HG03354 (cell line): ENCODE measurements around the gene LIN28B.
A peak's percentile ranks its signal among the peaks of the same experiment; 100 is the strongest.
"Not testable (repeated sequence)": the region's sequence is repeated elsewhere in the genome, so short reads cannot be mapped to it uniquely, and the experiment has no call there.

Experiments used
- ATAC-seq: cut with Tn5 transposase; IDR thresholded peaks from one replicate; pipeline ENCODE4 v1.9.1; 2021; ENCODE audit warnings: mild to moderate bottlenecking; ENCODE audit not compliant: unreplicated experiment, poor library complexity, severe bottlenecking

Gene LIN28B

DNA sequence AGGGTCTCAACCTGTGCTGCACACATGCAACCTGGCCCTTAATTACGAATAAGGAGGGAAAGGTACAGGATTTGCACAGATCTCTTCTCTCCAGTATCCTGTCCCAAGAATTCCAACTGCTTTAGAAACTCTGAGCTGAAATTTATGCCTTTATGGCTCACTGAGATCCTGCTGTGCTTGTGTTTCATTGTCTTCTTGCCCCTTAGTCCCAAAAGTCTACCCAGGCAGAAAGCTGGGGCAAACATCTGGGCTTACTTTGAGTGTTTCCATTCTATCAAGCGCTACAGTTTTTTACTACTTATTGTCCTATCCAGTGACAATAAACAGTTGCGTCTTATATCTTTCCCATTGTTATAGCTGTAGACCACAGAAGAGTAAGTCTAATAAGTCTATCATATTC is 99.7 kb downstream of the LIN28B start:
- no peak for ATAC-seq

DNA sequence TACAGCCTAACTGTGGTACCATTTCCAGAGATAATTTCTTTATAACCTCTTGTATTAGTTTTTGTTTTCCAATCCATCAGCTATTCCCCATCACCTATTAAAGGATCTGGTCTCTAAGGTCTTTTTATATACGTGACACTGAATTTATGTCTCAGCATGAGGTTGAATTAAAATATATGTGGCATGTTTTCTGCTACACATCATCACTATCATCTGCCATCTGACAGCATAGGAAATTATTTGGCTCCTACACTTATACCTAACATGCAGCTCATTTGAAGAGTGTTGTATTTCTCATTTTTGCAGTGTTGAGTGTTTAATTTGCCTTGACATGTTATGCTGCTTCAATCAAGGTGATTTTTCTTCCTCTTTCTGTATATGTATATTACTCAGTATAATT is 100.3 kb downstream of the LIN28B start:
- no peak for ATAC-seq

DNA sequence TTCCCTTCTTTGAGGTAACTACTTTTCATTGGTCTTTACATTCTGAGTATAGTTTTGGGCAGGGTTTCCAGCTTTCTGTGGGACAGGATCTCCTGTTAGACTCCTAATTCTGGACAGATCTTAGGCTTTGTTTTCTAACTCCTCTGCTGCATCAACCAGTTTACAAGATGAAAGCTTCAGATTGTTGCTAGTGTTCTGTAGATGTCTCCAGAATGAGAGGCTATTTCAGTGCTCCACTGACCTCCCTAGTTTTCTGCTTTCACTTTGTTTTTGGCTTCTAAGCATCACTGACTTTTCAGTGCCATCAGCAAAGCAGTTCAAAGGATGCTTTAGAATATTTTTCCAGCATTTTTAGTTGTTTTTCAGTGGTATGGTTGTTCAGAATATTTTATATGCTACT is 101.4 kb downstream of the LIN28B start:
- no peak for ATAC-seq

DNA sequence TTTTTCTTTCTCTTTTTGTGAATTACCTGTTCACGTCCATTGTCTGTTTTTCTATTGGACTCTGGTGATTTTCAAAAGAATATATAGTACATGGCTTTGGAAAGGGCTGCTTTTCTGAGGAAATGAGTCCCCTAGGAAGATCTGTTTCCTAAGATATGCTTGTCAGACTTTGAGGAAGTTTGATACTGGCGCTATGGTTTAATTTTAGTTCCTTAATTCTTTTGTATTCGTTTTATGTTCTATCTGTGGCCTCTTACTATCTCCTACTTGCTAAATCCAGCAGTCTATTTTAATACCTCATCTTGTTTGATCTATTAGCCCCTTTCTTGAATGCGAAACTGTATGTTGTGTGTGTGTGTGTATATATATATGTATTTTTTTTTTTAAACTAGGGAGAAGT is 101.9 kb downstream of the LIN28B start:
- ATAC-seq, result no peak

DNA sequence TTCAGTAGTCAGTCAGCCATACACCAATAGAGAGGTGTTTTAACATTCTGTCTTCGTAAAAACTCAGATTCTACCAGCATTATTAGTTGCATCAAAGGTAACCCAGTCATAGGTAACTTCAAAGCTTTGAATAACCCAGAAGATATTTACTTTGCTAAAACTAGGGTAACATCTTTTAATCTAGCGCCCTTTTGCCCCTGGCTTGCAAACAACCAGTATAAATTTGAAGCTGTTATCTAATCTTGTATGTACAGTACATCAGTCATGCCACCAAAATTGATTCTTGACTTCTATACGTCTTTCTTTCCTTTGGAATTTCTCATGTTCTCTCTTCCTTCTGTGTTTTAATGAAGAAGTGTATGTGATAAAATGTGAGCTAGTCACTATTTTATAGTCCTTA is 109.3 kb downstream of the LIN28B start:
- no peak for ATAC-seq

DNA sequence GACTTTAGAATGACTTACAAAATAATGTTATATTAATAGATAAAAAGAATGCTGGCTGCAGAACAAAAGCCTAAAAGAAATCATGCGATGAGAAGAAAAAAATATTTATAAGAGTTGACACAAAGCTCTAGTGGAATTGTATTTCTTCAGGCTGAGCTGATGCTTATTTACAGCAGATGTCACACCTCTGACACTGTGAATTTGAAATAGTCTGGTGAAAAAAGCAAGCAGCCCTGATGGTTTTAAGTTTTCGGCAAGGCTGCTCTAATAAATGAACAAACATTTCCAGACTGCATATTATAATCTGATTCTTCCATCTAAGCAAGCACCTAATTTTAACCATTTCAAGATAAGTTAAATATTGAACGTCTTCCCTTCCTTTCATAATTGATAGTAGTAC is 109.9 kb downstream of the LIN28B start:
- ATAC-seq, result no peak

DNA sequence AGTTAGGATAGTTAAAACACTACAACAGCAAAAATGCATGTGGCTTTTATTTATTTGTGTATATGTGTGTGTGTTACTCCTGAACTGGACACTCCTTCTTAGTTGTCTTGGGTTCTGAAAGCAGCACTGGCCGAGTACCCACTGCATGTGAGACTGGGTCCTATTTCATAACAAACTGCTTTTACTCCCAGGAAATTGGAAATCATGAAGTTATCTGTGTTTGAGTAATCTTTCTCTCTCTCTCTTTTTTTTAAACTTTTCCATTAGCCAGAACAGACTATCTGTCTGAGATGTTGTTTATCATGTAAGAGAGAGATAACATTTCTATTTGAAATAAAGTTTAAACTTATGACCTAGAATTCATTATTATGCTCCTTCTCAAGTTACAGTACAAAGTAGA is 110.4 kb downstream of the LIN28B start:
- no peak for ATAC-seq

DNA sequence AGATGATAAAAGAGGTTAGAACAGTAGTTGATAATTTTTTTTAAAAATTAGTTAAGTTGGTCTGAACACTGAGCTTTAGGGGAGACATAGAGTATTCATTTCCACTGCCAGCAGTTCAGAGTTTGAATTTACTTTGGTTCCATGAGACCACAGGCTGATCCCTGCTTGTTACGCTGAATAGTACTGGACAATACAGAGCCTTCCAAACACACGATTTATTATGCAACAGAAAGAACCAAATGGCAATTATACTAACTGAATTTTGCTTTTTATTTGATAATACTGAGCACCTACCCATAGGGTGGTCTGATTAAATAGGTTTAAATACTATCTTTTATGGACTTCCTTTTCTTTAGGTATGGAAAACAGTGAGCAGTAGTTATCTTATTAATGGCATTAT is 111.5 kb downstream of the LIN28B start:
- ATAC-seq, result no peak

DNA sequence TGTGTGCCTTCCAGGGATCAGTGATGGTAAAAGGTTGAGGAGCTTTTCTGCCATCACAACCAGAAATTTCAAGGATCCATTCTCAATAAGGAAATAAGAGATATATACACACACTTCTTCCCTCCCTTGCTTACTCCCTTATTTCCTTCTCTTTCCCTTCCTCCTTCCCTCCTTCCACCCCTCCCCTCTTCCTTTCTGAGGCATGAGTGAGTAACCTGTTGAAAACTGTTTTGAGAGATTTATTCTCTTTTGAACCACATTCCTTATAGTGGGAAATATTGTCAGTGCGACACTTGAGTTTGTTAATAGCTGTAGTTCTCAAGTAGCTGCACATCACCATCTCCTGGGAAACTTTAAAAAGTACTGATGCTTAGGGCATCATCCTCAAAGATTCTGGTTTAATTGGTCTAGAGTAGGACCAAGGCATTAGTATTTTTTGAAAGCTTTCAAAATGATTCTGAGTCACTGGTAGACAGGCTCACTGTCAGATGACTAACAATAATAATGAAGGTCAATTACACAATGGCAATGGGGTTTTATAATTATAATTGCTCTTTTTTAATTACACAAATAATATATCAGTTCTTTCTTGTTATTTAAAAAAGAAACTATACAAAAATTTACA is 113.0 kb downstream of the LIN28B start:
- no peak for ATAC-seq

DNA sequence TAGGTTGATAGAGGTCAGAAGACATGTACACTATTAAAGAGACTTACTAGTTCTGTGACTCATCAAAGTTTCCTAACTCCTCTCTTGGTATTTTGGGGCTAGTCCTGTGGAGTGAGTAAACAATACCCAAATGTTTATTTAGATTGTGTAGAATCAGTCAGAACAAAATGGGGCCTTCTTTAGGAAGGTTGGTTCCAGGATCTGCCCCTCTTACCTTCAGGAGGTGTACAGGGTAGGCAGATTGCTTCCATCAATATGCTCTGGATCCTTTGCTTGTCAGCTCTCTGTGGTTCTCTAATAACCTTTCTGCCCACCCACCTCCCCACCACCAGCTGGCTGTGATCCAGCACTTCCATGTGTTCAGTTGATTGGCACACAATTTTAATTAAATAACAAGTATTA is 115.9 kb downstream of the LIN28B start:
- ATAC-seq, result no peak

DNA sequence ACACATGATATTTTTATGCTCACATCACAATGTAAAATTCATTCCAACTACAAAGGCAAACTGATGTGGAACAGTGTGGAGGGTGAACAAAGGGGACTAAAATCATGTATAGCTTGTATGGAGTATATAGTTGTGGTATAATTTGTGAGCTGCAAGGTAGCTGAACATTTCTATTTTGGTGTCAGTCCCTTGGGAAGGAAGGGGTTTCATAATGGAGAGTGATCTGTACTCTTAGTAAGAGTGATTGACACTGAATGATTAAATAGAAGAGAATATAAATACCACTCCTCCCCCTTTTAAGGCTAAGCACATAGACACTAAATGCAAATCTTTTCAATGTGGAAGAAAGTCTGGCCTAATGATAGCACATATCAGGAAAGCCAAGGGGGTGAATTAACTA is 118.3 kb downstream of the LIN28B start:
- ATAC-seq, result no peak

DNA sequence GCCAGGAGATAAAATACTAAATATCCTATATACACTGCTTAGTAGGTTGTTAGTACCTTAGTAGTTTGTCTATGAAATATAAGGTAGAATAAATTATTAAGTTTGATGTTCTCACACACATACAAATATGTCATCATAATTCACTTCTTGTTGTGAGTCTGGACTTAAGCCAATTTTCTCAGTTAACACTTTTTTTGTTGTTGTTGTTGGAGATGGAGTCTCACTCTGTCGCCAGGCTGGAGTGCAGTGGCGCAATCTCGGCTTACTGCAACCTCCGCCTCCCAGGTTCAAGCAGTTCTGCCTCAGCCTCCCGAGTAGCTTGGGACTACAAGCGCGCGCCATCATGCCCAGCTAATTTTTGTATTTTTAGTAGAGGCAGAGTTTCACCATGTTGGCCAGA is 119.5 kb downstream of the LIN28B start:
- ATAC-seq, result not testable (repeated sequence)

DNA sequence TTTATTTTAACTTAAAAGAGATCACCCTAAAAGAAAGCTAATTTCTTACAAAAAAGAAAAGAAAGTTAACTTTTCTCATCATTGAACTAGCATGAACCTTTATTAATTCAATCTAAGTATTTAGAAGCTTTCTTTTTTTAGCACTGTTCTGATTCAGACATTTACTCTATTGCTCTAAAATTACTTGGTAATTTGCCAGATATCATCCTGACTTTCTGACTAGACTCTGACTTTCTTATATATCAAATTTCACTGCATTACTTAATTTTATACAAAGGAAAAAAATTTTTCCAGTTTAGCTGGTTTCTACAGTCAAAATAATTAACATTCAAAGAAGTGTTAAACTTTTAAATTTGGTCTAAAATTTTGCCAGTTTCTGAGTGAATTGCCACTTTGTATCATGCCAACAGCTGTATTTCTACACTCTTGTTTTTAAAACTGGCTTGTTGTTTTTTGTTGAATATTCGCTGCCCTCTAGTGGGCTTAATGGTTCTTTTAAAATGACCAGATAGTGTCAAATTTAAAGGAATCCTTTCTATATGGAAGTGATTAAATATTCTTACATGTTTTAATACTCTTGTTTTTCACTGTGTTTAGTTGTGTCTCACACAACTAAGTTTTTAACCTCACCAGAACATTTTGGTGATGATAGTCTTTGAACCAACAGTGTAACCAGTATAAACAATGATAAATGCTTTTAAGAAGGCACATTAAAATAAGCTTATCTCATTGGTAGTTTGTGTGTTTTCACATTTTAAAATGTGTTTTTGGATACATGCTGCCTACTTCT is 120.9 kb downstream of the LIN28B start:
- peak; percentile 51 for ATAC-seq

DNA sequence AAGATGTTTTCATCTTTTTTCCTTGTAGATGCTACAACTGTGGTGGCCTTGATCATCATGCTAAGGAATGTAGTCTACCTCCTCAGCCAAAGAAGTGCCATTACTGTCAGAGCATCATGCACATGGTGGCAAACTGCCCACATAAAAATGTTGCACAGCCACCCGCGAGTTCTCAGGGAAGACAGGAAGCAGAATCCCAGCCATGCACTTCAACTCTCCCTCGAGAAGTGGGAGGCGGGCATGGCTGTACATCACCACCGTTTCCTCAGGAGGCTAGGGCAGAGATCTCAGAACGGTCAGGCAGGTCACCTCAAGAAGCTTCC is 121.4 kb downstream of the LIN28B start:
- no peak for ATAC-seq

DNA sequence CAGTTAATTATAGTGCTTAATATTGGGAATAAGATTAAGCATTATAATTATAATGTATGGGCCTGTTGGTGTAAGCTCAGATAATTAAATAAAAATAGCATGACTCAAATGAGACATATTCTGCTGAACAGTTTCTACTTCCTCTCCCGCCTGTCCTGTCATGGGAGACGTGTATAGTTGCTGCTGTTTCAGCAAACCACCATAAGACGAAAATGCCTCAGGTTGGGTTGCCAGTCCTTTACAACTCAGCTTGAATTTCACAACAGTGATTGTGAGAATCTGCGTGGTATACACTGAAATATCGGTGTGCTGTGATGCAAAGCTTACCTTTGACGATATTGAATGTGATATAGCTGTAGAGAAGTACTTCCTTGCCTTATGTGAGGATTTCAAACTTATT is 123.4 kb downstream of the LIN28B start:
- ATAC-seq, result no peak

DNA sequence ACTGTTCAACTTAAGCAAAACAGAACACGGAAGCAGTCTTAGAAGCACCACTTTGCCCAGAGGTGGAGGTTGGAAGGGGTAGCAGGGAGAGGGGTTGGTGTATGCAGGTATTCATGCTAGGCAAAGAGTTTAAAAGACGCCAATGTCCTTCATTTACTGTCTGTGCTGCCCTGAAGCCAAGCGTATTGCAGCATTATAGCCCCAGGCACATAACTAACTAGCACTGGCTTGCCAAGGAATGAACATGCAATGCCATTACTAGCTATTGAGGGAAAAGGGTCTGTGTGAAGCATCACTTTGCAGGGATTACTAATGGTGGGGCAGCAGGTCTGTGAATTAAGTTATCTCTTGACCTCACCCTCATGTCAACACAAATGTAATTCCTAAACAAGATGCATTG is 124.8 kb downstream of the LIN28B start:
- not testable (repeated sequence) for ATAC-seq

DNA sequence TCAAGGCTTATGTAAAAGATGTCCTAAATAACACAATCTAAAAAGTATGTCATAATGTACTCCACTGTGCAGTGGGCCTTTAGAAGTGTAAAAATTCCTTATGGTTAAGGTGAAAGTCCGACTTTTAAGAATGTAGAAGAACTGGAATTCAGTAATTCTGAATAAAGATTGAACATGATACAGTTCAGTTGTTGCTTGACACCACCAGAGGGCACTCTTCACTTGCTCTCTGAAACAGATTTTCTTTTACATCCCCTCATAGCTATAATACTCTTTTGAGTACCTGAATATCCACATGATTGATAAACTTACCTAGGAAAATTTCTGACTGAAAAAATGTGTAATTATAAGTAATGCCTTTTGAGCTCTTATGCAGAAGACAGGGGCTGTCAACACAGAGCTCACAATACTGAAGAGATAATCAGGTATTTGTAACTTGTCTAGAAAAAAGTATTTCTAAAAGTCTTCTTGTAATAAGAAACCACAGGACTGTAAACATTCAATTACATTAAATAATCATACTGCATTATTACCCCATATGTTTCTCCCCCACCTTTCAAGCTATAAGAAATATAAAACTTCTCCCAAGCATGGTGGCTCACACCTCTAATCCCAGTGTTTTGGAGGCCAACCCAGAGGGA is 130.8 kb downstream of the LIN28B start:
- peak; percentile 71 for ATAC-seq

DNA sequence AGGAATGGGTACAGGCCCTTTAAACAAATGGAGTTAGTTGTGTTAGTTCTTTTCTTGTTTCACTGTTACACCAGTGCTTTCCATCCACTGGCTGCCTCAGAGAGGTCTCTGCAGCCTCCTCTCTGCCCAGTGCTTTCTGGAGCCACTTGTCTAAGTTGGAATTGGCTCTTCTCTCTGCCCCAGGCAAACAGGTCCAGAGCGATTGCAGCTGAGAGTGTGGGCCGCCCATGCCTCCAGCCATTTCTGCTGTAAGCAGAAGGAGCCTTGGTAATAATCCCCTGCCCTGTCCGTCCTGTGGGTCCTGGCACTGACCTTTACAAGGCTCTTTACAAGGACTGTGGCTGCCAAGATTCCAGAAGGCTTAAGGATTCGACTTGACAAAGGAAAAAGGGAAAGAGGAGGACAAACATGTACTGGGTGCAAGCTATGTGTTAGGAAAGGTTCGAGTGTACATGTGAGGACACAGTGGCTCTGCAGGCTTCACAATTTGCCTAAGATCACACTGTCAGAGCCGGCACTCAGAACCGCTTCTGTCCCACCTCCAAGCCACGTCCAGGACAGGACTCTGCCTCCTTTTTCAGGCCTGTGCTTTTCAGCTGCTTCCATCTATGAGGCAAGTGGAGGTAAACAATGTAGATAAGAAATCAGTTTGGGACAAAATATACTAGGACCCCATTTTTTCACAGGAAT is 134.4 kb downstream of the LIN28B start:
- ATAC-seq, result no peak

DNA sequence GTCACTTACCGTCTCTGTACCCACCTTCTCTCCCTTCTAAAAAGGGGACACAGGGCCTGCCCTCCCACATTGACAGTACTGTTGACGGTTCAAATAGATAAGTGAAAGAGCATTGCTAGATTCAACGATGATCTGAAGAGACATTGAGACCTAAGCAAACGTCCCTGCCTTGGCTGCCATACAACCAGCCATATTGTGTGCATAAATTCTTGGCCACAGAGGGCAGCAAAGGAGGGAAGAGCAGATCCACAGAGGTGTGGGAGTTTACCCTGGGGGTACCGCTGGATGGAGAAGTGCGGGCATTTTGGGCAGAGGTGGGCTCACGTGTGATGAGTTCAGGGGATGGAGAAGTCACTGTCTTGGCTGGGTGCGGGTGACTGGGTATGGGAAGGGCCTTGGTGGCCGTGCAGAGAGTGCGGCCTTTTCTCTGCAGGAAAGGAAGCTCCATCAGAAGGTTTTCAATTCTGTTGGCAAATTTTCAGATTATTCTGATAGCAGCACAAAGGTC is 137.3 kb downstream of the LIN28B start:
- no peak for ATAC-seq

DNA sequence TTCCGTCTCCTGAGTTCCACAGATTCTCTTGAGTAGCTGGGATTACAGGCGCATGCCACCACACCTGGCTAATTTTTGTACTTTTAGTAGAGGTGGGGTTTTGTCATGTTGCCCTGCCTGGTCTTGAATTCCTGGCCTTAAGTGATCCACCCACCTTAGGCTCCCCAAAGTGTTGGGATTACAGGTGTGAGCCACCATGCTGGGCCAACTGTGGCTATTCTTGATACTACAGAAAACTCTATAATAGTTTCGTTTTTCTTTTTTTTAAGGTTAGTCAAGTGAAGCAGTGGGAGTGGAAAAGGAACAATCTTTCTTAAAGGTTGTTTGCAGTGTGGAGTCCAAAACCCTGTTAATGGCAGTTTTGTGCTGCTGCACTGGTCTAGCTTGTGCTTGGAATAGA is 138.2 kb downstream of the LIN28B start:
- no peak for ATAC-seq

DNA sequence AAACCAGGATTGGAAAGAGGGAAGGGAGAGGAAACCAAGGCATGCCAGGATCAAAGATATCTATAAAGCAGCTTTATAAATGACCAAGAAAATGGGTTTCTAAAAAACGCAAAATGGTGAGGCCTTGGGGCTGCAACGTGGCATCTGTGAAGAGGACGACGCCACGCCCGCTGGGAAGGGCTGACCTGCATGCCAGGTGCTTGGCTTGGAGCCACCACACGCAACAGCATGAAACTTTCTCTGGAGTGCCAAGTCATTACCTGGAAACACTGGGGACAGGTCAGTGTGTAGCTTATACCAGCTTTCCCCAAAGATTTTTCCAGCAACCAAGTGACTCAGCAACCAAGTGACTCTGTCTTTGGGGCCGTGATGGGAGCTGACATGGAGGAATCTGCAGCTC is 140.4 kb downstream of the LIN28B start:
- ATAC-seq, result no peak
